AG04450 (cell line): ENCODE measurements around the gene ERBB3. TPM values are rescaled to one million over a fixed set of nuclear protein-coding genes. Genes with fewer than 3 reads are reported as not detected.

Experiments
- CTCF ChIA-PET: fragments of 300-600, 350-600 bp; formaldehyde crosslinking; extraction: SDS; loops from one replicate; lab custom pipeline; 2022; ENCODE audit warnings: antibody characterized with exemption, inconsistent platforms; lab: Charles Lee
- POLR2A ChIA-PET: fragments of 350-600 bp; formaldehyde crosslinking; extraction: SDS; loops from one replicate; lab custom pipeline; 2021; ENCODE audit warnings: antibody characterized with exemption, inconsistent platforms; lab: Yijun Ruan, JAX
- DNase-seq: peaks from one replicate; pipeline ENCODE4 v3.0.0-alpha.2; 2011; ENCODE audit warnings: low read depth, low spot score
- H3K27ac ChIP-seq: one replicate; pipeline ENCODE4 v1.5.1; 2012; ENCODE audit warnings: low read depth, low read length, control low read depth
- H3K27me3 ChIP-seq: one replicate; pipeline ENCODE4 v1.6.0; 2012; ENCODE audit warnings: low read length; ENCODE audit not compliant: control insufficient read depth, insufficient read depth
- H3K4me3 ChIP-seq: 2 replicates; pipeline ENCODE4 v1.5.1; 2011; ENCODE audit warnings: mild to moderate bottlenecking, low read depth, low read length, control low read depth
- H3K9me3 ChIP-seq: 2 replicates; pipeline ENCODE4 v1.5.1; 2012; ENCODE audit warnings: low read length; ENCODE audit not compliant: control insufficient read depth, insufficient read depth
- polyA plus RNA-seq: library from polyadenylated mRNA; depleted of rRNA; stranded (reverse); fragments of >200 nt; gene quantifications from 2 replicates; pipeline ENCODE4 v1.2.3, GENCODE V29; 2011
- TF ChIP-seq, protein P1 (sequence below): IDR thresholded peaks from 2 replicates; pipeline ENCODE4 v1.5.1; 2011; ENCODE audit warnings: low read depth, low read length, control low read depth, inconsistent platforms

ERBB3 gene
- polyA plus RNA-seq, 1 experiment, result 1.7 TPM

DNA sequence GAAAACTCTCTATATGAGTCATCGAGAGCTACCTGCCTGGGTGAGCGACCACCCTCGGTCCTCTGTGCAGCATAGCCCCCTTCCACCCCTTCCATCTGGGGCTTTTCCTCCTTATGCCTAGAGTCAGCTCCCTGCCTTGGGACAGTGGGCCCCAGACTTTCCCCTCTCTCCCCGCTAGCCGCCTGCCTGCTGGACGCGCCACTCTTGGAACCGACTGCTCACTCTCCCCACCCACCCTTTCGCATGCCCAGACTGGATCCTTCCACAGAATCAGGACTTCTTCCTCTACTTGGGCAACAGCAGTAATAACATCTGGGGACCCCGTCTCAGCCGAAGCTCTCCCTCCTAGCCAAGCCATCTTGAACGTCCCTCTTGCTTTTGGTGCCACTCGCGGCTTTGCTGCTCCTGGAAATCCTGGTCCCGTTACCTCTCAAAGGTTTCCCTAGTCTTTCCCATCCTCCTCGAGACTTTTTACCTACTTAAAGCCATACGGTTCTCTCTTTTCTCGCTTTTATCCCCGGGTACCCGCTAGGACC is 48.8 kb downstream of the ERBB3 start:
- Histone ChIP-seq H3K9me3 (no peaks in the 10 kb centered on the region; the same call in 1 of the 2 replicates), H3K27me3 (no peaks in the 10 kb centered on the region), H3K27ac (peak overlapping the region; percentile 78), H3K4me3 (peak overlapping the region; percentile 90)
- no peak for DNase-seq
- TF ChIP-seq, protein P1, sequence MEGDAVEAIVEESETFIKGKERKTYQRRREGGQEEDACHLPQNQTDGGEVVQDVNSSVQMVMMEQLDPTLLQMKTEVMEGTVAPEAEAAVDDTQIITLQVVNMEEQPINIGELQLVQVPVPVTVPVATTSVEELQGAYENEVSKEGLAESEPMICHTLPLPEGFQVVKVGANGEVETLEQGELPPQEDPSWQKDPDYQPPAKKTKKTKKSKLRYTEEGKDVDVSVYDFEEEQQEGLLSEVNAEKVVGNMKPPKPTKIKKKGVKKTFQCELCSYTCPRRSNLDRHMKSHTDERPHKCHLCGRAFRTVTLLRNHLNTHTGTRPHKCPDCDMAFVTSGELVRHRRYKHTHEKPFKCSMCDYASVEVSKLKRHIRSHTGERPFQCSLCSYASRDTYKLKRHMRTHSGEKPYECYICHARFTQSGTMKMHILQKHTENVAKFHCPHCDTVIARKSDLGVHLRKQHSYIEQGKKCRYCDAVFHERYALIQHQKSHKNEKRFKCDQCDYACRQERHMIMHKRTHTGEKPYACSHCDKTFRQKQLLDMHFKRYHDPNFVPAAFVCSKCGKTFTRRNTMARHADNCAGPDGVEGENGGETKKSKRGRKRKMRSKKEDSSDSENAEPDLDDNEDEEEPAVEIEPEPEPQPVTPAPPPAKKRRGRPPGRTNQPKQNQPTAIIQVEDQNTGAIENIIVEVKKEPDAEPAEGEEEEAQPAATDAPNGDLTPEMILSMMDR, result no peak
- POLR2A ChIA-PET, result interaction anchor here (0.8 to 3.6 kb wide), 9 partner anchors 11 to 93 kb away, joined by 4 to 40 read pairs (median 7); partner anchors contain the start of genes MYL6, MYL6B, PA2G4 and RNF41
- CTCF ChIA-PET, result interaction anchor here (1.3 to 5.3 kb wide), 5 partner anchors 9 to 129 kb away, joined by 4 to 51 read pairs (median 7); partner anchors contain the start of genes ANKRD52 and SMARCC2

- peak overlapping the region; percentile 11 for H3K27ac ChIP-seq
- CTCF ChIA-PET, result interaction anchor here (1.7 to 2.0 kb wide), 2 partner anchors 60 to 129 kb away, joined by 4 to 5 read pairs; partner anchors contain the start of genes ANKRD52 and SMARCC2
- H3K4me3 ChIP-seq, result peak overlapping the region; percentile 90
- no peaks in the 10 kb centered on the region; the same call in 1 of the 2 replicates for H3K9me3 ChIP-seq
- H3K27me3 ChIP-seq, result no peaks in the 10 kb centered on the region
- POLR2A ChIA-PET, result interaction anchor here (2.1 to 3.6 kb wide), 2 partner anchors 11 to 30 kb away, joined by 28 to 40 read pairs; partner anchors contain the start of genes MYL6, RPL41 and ZC3H10
- DNase-seq, result no peak
- TF ChIP-seq, protein P1, result no peak
Observed at GRCh38 chr12:56129206-56129941, 49.4 kb downstream of the ERBB3 start.

DNA sequence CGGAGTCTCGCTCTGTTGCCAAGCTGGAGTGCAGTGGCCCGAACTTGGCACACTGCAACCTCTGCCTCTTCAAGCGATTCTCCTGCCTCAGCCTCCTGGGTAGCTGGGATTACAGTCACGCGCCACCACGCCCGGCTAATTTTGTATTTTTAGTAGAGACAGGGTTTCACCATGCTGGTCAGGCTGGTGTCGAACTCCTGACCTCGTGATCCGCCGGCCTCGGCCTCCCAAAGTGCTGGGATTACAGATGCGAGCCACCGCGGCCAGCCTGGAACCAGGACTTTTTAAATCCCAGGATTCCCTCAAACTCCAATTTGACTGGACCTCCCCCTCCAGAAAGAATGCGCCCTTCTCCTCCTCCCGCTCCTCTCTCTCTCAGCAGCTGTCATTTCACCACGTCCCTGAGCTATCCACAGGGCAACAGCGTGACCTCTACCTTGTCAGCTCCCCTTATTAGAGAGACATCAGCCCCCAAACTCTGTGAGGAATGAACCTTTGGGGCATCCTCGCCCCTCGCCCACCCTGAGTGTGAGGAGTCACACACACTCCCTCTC is 50.1 kb downstream of the ERBB3 start:
- CTCF ChIA-PET, result interaction anchor here (1.7 kb wide), 1 partner anchor 59 kb away, joined by 4 read pairs; the partner anchor contains the start of gene SMARCC2
- POLR2A ChIA-PET, result no interaction called here
- Histone ChIP-seq H3K4me3 (peak overlapping the region; percentile 90), H3K27ac (no peak overlapping the region), H3K9me3 (no peaks in the 10 kb centered on the region; the same call in 1 of the 2 replicates), H3K27me3 (no peaks in the 10 kb centered on the region)
- DNase-seq, result no peak
- TF ChIP-seq, protein P1, result no peak

GRCh38 chr12:56130876-56131275 is 50.9 kb downstream of the ERBB3 start:
- no peak overlapping the region for H3K4me3 ChIP-seq
- ChIA-PET CTCF (no interaction called here), POLR2A (no interaction called here)
- TF ChIP-seq, protein P1, result no peak
- DNase-seq, result no peak
- no peaks in the 10 kb centered on the region; the same call in 1 of the 2 replicates for H3K9me3 ChIP-seq
- H3K27me3 ChIP-seq, result no peaks in the 10 kb centered on the region
- no peak overlapping the region for H3K27ac ChIP-seq
